HepG2 (cell line): ENCODE data around the gene COPS6. TPM values are rescaled to one million over a fixed set of nuclear protein-coding genes. Genes with fewer than 3 reads are reported as not detected.

Source experiments
- DNMT1 ChIP-seq: sonication (generic); formaldehyde crosslinking; IDR thresholded peaks from 2 replicates; pipeline ENCODE4 v1.5.1; 2020; ENCODE audit warnings: mild to moderate bottlenecking, missing genetic modification reagents
- GATA4 ChIP-seq: sonication (generic); IDR thresholded peaks from 2 replicates; pipeline ENCODE4 v1.6.1; 2016; ENCODE audit warnings: antibody characterized with exemption, low read depth, borderline replicate concordance
- POLR2AphosphoS5 ChIP-seq: IDR thresholded peaks from 2 replicates; pipeline ENCODE4 v1.6.1; 2012; ENCODE audit warnings: low read depth, low read length
- RBAK ChIP-seq: sonication (generic); formaldehyde crosslinking; IDR thresholded peaks from 2 replicates; pipeline ENCODE4 v1.5.1; 2020; ENCODE audit warnings: mild to moderate bottlenecking, missing genetic modification reagents
- SMAD3 ChIP-seq: sonication (generic); formaldehyde crosslinking; IDR thresholded peaks from 2 replicates; pipeline ENCODE4 v1.4.0; 2020; ENCODE audit warnings: missing genetic modification reagents
- SRSF4 ChIP-seq: fragments of 200-400 bp; formaldehyde crosslinking; IDR thresholded peaks from one replicate; pipeline ENCODE4 v1.6.1; 2018; ENCODE audit warnings: mild to moderate bottlenecking, low read depth, low read length, moderate library complexity; ENCODE audit not compliant: poor library complexity, severe bottlenecking
- TCF12 ChIP-seq, 2 experiments: fragments of 450-650 bp in 1 of 2; sonication (generic) in 1 of 2; formaldehyde crosslinking in 1 of 2; IDR thresholded peaks; 2 replicates each; pipeline versions ENCODE4 v1.6.1 to v1.8.0; 2017 to 2022; ENCODE audit warnings: antibody characterized with exemption in 1 of 2, mild to moderate bottlenecking in 1 of 2, missing genetic modification reagents in 1 of 2, moderate library complexity in 1 of 2
- ZNF550 ChIP-seq: sonication (generic); formaldehyde crosslinking; IDR thresholded peaks from 2 replicates; pipeline ENCODE4 v1.4.0; 2020; ENCODE audit warnings: mild to moderate bottlenecking, missing genetic modification reagents, borderline replicate concordance
- ZNF776 ChIP-seq: sonication (generic); formaldehyde crosslinking; IDR thresholded peaks from 2 replicates; pipeline ENCODE4 v1.4.0; 2020; ENCODE audit warnings: mild to moderate bottlenecking, missing genetic modification reagents
- ZSCAN12 ChIP-seq: sonication (generic); formaldehyde crosslinking; IDR thresholded peaks from 2 replicates; pipeline ENCODE4 v1.9.0; 2021; ENCODE audit warnings: mild to moderate bottlenecking, missing genetic modification reagents
- polyA plus RNA-seq, 8 experiments: library from polyadenylated mRNA; depleted of rRNA in 3 of 8; stranded (reverse) in 7 of 8; unstranded in 1 of 8; fragments of >200 nt; fragmentation: Illumina TruSeq in 4 of 8; extraction: Trizol in 4 of 8; gene quantifications; 2 replicates each; pipeline versions ENCODE4 v1.2.1 to v1.2.3, GENCODE V29; 2011 to 2016; ENCODE audit warnings: low read depth in 4 of 8, missing spikeins in 1 of 8, mixed read lengths in 1 of 8; ENCODE audit not compliant: insufficient read depth in 1 of 8
- total RNA-seq, 5 experiments: library from RNA; depleted of rRNA; stranded (reverse); fragments of >200 nt; fragmentation: Illumina TruSeq; extraction: Trizol; gene quantifications; 2 replicates each; pipeline ENCODE4 v1.2.3, GENCODE V29; 2016; ENCODE audit warnings: low read depth in 1 of 5
- TF ChIP-seq, protein P1 (sequence below): sonication (generic); formaldehyde crosslinking; IDR thresholded peaks from 2 replicates; pipeline ENCODE4 v1.8.1; 2023; ENCODE audit warnings: missing genetic modification reagents, mild to moderate bottlenecking, borderline replicate concordance
- TF ChIP-seq, protein P2 (sequence below): sonication (generic); formaldehyde crosslinking; IDR thresholded peaks from 2 replicates; pipeline ENCODE4 v1.5.1; 2020; ENCODE audit warnings: missing genetic modification reagents, mild to moderate bottlenecking, borderline replicate concordance
- TF ChIP-seq, protein P3 (sequence below): IDR thresholded peaks from 2 replicates; pipeline ENCODE4 v1.6.1; 2016; ENCODE audit warnings: missing biosample characterization, missing genetic modification reagents, low read depth
- TF ChIP-seq, protein P4 (sequence below): sonication (generic); formaldehyde crosslinking; IDR thresholded peaks from one replicate; pipeline ENCODE4 v1.5.1; 2020; ENCODE audit warnings: mild to moderate bottlenecking, missing genetic modification reagents; ENCODE audit errors: not compliant biosample characterization

COPS6 gene
- total and polyA plus RNA-seq, 2 of the 13 experiments (the other 11 are each of a cell fraction or from before 2014, with no cell fraction given), result 33.4 to 117 TPM

DNA sequence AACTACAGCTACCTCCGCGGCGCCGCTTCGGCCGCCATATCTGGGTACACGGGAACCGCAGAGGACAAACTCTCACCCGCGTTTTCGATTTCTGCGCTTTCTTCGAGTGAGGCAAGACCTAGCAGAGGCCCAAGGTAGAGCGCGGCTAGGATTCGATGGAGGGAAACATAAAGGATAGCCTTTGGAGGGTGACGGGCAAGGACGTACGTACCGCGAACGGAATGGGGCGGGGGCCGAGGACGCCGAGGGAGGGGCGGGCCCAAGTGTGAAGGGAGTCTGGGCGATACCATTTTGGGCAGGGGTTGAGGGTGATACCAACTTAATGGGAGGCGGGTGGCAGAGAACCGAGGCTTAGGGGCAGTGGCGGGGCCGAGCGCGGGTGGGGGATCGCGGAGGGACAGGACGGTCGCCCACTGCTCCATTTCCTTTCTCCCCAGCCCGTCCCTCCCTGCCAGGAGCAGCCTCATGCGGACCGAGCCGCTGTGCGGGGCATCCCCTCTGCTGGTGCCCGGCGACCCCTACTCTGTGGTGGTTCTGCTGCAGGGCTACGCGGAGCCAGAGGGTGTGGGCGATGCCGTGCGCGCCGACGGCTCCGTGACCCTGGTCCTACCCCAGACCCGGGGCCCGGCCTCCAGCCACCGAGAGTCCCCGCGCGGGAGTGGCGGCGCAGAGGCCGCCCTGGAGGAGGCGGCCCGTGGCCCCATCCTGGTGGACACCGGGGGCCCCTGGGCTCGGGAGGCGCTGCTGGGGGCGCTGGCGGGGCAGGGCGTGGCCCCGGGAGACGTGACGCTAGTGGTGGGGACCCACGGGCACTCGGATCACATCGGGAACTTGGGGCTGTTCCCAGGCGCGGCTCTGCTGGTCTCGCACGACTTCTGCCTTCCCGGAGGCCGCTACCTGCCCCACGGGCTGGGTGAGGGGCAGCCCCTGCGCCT, 38.4 kb downstream of the COPS6 start, which contains the start of gene MBLAC1 (continued):
- no peak for TF ChIP-seq SRSF4
- no peak for TF ChIP-seq RBAK (CRISPR knock-in tag)
- TF ChIP-seq, protein P1, sequence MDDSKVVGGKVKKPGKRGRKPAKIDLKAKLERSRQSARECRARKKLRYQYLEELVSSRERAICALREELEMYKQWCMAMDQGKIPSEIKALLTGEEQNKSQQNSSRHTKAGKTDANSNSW (CRISPR knock-in tag), result 0 out of 2 replicates have a peak, but pooled peaks have one; percentile 56
- TF ChIP-seq, protein P2, sequence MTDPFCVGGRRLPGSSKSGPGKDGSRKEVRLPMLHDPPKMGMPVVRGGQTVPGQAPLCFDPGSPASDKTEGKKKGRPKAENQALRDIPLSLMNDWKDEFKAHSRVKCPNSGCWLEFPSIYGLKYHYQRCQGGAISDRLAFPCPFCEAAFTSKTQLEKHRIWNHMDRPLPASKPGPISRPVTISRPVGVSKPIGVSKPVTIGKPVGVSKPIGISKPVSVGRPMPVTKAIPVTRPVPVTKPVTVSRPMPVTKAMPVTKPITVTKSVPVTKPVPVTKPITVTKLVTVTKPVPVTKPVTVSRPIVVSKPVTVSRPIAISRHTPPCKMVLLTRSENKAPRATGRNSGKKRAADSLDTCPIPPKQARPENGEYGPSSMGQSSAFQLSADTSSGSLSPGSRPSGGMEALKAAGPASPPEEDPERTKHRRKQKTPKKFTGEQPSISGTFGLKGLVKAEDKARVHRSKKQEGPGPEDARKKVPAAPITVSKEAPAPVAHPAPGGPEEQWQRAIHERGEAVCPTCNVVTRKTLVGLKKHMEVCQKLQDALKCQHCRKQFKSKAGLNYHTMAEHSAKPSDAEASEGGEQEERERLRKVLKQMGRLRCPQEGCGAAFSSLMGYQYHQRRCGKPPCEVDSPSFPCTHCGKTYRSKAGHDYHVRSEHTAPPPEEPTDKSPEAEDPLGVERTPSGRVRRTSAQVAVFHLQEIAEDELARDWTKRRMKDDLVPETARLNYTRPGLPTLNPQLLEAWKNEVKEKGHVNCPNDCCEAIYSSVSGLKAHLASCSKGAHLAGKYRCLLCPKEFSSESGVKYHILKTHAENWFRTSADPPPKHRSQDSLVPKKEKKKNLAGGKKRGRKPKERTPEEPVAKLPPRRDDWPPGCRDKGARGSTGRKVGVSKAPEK, result 0 out of 2 replicates have a peak, but pooled peaks have one; percentile 21
- TF ChIP-seq TCF12 (IDR thresholded peaks at IDR 0.05), result no peak
- TF ChIP-seq TCF12 (CRISPR knock-in tag; IDR thresholded peaks at IDR 0.05), result 0 out of 2 replicates have a peak, but pooled peaks have one; percentile 30
- TF ChIP-seq SMAD3 (CRISPR knock-in tag), result no peak
- peak; percentile 57; the same call in 1 of the 2 replicates for TF ChIP-seq GATA4
- peak; percentile 55; the same call in 1 of the 2 replicates for TF ChIP-seq ZSCAN12 (CRISPR knock-in tag)
- TF ChIP-seq DNMT1 (CRISPR knock-in tag), result peak; percentile 76; the same call in 1 of the 2 replicates
- TF ChIP-seq, protein P3, sequence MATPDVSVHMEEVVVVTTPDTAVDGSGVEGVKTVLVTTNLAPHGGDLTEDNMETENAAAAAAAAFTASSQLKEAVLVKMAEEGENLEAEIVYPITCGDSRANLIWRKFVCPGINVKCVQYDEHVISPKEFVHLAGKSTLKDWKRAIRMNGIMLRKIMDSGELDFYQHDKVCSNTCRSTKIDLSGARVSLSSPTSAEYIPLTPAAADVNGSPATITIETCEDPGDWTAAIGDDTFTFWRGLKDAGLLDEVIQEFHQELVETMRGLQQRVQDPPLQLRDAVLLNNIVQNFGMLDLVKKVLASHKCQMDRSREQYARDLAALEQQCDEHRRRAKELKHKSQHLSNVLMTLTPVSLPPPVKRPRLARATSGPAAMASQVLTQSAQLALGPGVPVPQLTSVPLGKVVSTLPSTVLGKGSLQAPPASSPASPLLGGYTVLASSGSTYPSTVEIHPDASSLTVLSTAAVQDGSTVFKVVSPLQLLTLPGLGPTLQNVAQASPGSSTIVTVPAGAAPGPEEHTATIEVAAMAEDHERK (CRISPR knock-in tag), result peak; percentile 66; the same call in 1 of the 2 replicates
- TF ChIP-seq POLR2AphosphoS5, result peak; percentile 94
- 0 out of 2 replicates have a peak, but pooled peaks have one; percentile 22 for TF ChIP-seq ZNF550 (CRISPR knock-in tag)
- TF ChIP-seq ZNF776 (CRISPR knock-in tag), result peak; percentile 58; the same call in 1 of the 2 replicates
- TF ChIP-seq, protein P4, sequence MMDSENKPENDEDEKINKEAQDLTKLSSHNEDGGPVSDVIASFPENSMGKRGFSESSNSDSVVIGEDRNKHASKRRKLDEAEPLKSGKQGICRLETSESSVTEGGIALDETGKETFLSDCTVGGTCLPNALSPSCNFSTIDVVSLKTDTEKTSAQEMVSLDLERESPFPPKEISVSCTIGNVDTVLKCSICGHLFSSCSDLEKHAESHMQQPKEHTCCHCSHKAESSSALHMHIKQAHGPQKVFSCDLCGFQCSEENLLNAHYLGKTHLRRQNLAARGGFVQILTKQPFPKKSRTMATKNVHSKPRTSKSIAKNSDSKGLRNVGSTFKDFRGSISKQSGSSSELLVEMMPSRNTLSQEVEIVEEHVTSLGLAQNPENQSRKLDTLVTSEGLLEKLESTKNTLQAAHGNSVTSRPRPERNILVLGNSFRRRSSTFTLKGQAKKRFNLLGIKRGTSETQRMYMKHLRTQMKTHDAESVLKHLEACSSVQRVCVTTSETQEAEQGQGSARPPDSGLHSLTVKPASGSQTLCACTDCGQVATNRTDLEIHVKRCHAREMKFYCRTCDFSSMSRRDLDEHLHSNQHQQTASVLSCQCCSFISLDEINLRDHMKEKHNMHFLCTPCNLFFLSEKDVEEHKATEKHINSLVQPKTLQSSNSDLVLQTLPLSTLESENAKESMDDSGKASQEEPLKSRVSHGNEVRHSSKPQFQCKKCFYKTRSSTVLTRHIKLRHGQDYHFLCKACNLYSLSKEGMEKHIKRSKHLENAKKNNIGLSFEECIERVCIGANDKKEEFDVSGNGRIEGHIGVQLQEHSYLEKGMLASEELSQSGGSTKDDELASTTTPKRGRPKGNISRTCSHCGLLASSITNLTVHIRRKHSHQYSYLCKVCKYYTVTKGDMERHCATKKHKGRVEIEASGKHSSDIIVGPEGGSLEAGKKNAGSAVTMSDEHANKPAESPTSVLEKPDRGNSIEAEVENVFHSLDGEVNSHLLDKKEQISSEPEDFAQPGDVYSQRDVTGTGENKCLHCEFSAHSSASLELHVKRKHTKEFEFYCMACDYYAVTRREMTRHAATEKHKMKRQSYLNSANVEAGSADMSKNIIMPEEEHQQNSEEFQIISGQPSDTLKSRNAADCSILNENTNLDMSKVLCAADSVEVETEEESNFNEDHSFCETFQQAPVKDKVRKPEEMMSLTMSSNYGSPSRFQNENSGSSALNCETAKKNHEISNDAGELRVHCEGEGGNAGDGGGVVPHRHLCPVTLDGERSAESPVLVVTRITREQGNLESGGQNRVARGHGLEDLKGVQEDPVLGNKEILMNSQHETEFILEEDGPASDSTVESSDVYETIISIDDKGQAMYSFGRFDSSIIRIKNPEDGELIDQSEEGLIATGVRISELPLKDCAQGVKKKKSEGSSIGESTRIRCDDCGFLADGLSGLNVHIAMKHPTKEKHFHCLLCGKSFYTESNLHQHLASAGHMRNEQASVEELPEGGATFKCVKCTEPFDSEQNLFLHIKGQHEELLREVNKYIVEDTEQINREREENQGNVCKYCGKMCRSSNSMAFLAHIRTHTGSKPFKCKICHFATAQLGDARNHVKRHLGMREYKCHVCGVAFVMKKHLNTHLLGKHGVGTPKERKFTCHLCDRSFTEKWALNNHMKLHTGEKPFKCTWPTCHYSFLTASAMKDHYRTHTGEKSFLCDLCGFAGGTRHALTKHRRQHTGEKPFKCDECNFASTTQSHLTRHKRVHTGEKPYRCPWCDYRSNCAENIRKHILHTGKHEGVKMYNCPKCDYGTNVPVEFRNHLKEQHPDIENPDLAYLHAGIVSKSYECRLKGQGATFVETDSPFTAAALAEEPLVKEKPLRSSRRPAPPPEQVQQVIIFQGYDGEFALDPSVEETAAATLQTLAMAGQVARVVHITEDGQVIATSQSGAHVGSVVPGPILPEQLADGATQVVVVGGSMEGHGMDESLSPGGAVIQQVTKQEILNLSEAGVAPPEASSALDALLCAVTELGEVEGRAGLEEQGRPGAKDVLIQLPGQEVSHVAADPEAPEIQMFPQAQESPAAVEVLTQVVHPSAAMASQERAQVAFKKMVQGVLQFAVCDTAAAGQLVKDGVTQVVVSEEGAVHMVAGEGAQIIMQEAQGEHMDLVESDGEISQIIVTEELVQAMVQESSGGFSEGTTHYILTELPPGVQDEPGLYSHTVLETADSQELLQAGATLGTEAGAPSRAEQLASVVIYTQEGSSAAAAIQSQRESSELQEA, result no peak
